NOMO-1 (cell line): ENCODE measurements around the gene RPP25L.

Source experiments
- DNase-seq, 2 experiments: peaks; one replicate each; lab custom pipeline; 2025; ENCODE audit not compliant: unreplicated experiment in 2 of 2; lab: John Stamatoyannopoulos, UW

RPP25L gene

DNA sequence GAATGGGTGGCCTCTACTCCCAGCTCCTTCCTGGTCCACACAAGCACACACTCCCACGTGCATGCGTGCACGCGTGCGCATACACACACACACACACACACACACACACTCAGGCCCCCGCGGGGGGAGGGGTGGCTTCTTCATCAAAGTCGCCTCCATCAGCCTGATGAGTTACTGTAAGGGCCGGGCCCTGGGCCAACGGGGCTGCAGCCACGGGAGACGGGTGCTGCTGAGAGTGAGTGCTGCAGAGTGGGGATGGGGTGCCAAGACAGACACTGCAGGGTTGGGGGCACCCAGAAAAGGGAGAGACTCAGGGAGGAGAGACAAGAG is 40.5 kb downstream of the RPP25L start:
- DNase-seq, result no peak

DNA sequence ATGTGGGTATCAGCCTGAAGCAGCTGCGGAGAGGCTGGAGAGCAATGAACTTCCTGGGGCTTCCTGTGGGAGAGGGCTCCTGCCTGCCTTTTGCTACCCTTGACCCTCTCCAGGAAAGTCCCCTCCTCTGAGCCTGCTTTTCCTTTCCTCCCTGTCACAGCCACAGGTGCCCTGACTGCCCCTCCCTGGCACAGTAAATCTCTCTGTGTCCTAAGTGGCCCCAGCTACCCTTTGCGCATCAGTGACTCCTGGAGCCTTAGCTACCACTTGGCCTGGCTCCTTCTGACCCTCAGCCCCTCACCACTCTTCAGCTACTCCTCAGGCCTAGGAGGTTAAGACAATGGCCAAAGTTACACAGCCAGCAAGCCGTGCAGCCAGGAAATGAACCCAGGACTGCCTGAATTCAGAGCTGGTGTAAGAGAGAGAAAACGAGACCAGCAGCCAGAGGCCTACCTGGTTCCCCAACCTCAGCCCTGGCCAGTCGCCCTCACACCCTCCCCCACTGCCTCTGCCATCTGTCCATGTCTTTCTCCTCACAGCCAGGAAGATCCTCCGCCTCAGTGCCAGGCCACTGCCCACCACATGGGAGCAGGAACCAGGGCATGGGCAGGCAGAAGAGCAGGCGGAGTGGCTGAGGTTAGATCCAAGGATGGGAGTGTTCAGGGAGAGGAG is 41.0 kb downstream of the RPP25L start:
- no peak for DNase-seq

DNA sequence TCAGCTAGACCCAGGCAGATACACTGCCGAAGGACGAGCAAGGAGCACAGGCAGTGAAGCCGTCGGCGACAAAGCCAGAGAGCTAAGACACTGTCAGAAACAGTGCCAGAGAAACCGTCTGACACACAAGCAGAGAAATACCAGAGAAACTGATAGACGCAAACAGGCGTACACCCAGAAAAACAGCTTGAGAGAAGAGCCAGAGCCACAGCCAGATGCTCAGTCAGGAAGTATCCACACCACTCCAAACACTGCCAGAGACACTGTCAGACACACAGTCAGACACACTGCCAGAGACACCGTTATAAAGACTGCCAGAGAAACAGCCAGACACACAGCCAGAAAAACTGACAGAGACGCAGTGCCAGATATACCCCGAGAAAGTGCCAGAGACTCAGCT is 41.5 kb downstream of the RPP25L start:
- DNase-seq, result no peak

DNA sequence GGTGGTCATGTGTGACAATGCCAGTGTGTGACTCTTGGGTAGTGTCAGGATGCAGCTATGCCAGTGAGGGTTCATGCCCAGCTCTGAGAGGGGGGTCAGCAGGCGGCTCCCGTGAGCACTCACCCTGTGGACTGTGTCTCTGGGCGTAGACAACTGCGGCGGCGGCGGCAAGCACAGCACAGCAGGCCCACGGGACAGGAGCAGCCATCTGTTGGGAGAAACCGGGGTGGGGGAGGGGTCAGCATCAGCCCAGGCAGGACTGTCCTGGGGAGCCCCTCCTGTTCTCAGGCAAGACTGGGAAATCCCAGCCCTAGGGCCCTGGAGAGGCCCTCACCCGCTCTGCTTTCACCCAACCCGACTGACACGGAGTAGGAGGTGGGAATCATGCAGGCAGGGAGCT is 43.1 kb downstream of the RPP25L start:
- DNase-seq, result no peak

- DNase-seq, result no peak
Observed at GRCh38 chr9:34568133-34568532, 43.8 kb downstream of the RPP25L start.

DNA sequence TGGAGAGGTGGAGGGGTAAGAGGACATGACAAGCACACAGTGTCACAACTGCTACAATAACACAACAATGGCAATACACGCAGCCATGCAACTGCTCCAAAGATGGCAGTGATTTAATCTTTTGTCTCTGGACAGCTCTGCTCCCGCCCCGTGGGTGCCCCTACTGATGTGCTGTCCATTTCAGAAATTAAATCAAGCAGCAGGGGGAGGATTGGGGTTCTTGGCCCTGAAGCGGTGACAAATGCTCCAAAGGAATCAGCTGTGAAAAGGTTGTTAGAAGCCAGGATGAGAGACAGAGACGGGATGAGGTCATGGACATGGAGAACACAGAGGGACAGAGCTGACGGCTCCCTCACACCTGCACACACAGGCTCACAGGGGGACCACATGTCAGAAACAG is 44.9 kb downstream of the RPP25L start:
- DNase-seq, result no peak

GRCh38 chr9:34566322-34566721 is 45.6 kb downstream of the RPP25L start:
- no peak for DNase-seq

DNA sequence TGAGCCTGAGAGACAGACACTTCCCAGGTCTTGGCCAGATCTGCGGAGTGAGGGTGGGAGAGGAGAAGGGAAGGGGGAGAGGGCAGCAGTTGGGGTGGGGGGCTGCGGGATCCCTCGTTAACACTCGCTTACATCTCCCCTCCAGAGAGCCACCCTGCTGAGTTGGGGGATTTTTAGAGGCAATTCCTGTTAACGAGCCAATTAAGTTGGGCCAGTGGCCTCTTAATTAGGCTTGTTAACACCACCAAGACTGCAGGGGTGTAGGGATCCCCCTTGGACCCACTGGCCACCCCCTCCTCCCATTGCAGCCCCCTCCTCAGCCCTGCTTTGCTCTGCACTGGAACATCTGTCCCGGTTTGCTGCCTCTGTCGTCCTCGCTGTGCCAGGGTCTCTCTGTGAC is 46.0 kb downstream of the RPP25L start:
- no peak for DNase-seq

DNA sequence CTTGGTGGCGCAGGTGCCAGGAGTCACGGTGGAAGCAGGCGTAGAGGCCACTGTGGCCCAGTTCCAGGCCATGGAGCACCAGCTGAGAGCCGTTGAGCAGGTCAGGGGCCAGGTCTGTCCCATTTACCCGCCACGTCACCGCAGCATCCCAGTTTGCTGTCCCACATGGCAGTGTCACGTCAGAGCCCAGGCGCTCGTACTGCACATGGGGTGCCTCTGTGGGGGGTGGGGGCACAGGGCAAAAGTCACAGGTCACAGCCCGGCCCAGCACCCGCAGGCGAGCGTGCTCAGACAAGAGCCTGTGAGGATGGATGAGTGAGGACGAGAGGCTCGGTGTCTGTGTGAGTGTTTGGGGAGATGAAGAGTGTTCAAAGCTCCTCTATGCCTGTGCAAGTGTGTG is 47.3 kb downstream of the RPP25L start:
- DNase-seq, result no peak

- DNase-seq, result no peak
Observed at GRCh38 chr9:34563262-34563661, 48.6 kb downstream of the RPP25L start.

DNA sequence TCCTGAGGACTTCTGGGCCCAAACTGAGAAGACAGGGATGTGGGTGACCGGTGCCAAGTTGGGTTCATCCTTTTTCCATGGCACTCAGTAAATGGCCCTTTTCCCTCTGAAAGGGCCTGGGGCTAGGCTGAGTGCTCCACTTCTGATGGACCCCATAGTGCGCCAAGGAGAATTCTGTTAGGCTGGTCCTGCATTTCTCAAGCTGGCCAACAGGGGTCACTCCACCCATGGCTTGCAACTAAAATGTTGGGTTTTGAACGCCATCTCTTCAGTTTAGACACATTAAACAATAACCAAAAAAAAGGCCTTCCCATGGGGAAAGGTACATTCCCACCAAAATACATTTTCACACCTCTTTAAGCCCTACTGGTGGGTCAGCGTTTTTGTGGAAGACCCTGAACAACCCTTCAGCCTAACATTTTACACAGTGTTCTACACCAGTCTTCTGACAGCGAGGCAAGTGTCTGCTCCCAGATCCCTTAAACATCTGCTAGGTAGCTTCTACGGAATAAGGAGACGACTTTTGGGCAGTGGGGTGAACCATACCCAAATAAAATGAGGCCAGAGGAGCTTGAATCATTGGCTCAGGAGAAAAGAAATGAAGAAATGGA is 49.7 kb downstream of the RPP25L start:
- DNase-seq, result no peak

GRCh38 chr9:34560599-34561214 is 51.2 kb downstream of the RPP25L start:
- DNase-seq, result no peak
